Lower leg skin (tissue), 4 donors: ENCODE data around the gene SENP3. TPM values are rescaled to one million over a fixed set of nuclear protein-coding genes. Genes with fewer than 3 reads are reported as not detected.

ENCODE experiments used
- DNase-seq, 2 donors: peaks; one replicate each; pipeline ENCODE4 v3.0.0-alpha.2; 2019; ENCODE audit warnings: low spot score in 2 of 2
- H3K4me3 ChIP-seq: fragments of 200-600 bp; sonication (generic); 2 replicates; pipeline ENCODE4 v1.5.1; 2017; ENCODE audit warnings: mild to moderate bottlenecking, low read depth; ENCODE audit not compliant: poor library complexity, severe bottlenecking
- POLR2A ChIP-seq, 2 donors: fragments of 450-650 bp; IDR thresholded peaks; one replicate each; pipeline ENCODE4 v1.6.1; 2016 to 2017; ENCODE audit warnings: antibody characterized with exemption in 2 of 2, mild to moderate bottlenecking in 1 of 2, moderate library complexity in 1 of 2
- WGBS, 2 donors: methylation state at CpG; one replicate each; pipeline ENCODE4 v1.1.5; 2018; 5-methylcytosine and 5-hydroxymethylcytosine counted together
- intact Hi-C: fragments of 100-400 bp; cut with DNase I; formaldehyde crosslinking; loops from one replicate; pipeline ENCODE4 v1.15.0; 2023; ENCODE audit warnings: low total_unique reads
- total RNA-seq, 4 donors: library from RNA; depleted of rRNA; stranded (reverse); fragments of >200 nt; gene quantifications; one replicate each; pipeline ENCODE4 v1.1.0, GENCODE V29; 2016
- TF ChIP-seq, protein P1 (sequence below), 3 donors: fragments of 450-650 bp; IDR thresholded peaks; one replicate each; pipeline ENCODE4 v1.5.1; 2016; ENCODE audit warnings: antibody characterized with exemption in 3 of 3, mild to moderate bottlenecking in 3 of 3, moderate library complexity in 2 of 3

The SENP3 gene
- total RNA-seq, 4 donors from 2014 or later: 39.5 to 53.0 (median 48.7) TPM

DNA sequence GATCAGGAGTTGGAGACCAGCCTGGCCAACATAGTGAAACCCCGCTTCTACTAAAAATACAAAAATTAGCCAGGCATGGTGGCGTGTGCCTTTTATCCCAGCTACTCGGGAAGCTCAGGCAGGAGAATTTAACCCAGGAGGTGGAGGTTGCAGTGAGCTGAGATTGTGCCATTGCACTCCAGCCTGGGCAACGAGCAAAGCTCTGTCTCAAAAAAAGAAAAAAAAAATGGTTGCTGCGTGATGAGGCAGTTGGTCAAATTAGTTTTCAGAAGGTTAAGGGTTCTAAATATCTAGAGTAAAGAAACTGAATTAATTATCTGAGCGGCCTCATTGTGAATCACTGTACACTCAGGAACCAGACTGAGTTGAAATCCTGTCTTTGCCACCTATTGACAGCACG lies 14.2 kb downstream of the SENP3 start:
- H3K4me3 ChIP-seq: no peak overlapping the region
- DNase-seq: no peak
- WGBS, 2 donors: 75 to 79% methylated on average over 7 of the region's 7 CpGs
- TF ChIP-seq, protein P1, sequence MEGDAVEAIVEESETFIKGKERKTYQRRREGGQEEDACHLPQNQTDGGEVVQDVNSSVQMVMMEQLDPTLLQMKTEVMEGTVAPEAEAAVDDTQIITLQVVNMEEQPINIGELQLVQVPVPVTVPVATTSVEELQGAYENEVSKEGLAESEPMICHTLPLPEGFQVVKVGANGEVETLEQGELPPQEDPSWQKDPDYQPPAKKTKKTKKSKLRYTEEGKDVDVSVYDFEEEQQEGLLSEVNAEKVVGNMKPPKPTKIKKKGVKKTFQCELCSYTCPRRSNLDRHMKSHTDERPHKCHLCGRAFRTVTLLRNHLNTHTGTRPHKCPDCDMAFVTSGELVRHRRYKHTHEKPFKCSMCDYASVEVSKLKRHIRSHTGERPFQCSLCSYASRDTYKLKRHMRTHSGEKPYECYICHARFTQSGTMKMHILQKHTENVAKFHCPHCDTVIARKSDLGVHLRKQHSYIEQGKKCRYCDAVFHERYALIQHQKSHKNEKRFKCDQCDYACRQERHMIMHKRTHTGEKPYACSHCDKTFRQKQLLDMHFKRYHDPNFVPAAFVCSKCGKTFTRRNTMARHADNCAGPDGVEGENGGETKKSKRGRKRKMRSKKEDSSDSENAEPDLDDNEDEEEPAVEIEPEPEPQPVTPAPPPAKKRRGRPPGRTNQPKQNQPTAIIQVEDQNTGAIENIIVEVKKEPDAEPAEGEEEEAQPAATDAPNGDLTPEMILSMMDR (IDR thresholded peaks at IDR 0.05): no peak
- TF ChIP-seq POLR2A (IDR thresholded peaks at IDR 0.05): no peak
- intact Hi-C loops: no loop called here

DNA sequence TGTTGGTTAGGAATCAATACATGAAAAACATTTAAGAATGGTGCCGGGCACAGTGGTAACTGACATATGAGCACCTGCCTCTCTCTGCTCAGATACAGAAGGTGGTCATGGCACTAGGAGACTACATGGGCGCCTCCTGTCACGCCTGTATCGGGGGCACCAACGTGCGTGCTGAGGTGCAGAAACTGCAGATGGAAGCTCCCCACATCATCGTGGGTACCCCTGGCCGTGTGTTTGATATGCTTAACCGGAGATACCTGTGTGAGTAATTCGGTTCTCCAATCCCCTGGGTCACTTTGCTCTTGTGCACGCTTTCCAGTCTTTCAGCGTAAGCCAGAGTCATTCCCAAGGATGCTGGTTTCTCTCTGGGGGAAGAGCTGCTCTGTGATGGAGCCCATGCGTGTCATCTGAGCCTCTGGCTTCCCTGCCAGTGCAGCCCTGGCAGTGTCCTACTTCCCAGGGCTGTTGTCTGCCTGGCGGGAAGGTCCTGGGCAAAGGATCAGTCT lies 14.8 kb downstream of the SENP3 start:
- no peak overlapping the region for H3K4me3 ChIP-seq
- no peak for DNase-seq
- WGBS, 2 donors: 84 to 86% methylated on average over 14 of the region's 14 CpGs
- intact Hi-C loops: no loop called here
- TF ChIP-seq, protein P1 (IDR thresholded peaks at IDR 0.05): no peak
- TF ChIP-seq POLR2A (IDR thresholded peaks at IDR 0.05): no peak

DNA sequence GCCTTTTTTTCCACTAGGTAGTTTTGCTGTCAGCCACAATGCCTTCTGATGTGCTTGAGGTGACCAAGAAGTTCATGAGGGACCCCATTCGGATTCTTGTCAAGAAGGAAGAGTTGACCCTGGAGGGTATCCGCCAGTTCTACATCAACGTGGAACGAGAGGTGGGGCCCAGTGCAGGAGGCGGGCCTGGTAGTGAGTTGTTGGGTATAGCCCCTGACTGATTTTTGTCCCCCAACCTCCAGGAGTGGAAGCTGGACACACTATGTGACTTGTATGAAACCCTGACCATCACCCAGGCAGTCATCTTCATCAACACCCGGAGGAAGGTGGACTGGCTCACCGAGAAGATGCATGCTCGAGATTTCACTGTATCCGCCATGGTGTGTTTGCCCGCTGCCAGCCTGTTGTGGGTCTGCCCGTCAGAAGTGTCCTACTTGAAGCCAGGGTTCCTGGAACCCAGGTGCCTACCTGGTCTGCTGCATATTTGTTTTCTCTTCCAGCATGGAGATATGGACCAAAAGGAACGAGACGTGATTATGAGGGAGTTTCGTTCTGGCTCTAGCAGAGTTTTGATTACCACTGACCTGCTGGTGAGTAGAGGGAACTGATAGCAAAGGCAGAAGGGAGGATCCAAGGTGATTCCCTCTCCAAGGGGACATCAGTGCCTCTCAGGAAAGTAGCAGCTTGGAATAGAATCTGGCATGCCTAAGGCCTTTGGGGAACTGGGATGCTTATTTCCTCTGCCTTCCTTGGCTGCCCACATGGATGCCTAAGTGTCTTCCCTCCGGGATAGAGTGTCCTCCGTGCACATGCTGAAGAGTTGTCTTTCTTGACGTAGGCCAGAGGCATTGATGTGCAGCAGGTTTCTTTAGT lies 15.8 kb downstream of the SENP3 start:
- WGBS, 2 donors: 74 to 78% methylated on average over 17 of the region's 17 CpGs
- TF ChIP-seq POLR2A (IDR thresholded peaks at IDR 0.05): no peak
- TF ChIP-seq, protein P1 (IDR thresholded peaks at IDR 0.05): no peak
- intact Hi-C loops: no loop called here
- H3K4me3 ChIP-seq: no peak overlapping the region
- DNase-seq: no peak

DNA sequence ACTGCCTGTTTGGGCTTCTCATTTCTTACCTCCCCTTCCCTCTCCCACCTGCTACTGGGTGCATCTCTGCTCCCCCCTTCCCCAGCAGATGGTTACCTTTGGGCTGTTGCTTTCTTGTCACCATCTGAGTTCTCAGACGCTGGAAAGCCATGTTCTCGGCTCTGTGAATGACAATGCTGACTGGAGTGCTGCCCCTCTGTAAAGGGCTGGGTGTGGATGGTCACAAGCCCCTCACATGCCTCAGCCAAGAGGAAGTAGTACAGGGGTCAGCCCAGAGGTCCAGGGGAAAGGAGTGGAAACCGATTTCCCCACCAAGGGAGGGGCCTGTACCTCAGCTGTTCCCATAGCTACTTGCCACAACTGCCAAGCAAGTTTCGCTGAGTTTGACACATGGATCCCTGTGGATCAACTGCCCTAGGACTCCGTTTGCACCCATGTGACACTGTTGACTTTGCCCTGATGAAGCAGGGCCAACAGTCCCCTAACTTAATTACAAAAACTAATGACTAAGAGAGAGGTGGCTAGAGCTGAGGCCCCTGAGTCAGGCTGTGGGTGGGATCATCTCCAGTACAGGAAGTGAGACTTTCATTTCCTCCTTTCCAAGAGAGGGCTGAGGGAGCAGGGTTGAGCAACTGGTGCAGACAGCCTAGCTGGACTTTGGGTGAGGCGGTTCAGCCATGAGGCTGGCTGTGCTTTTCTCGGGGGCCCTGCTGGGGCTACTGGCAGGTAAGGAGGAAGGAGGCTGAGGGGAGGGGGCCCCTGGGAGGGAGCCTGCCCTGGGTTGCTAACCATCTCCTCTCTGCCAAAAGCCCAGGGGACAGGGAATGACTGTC lies 17.5 kb downstream of the SENP3 start, which contains the start of gene CD68:
Gene CD68, plus strand, starts transcription at position 638 of the 833 bp plus-strand sequence. Its CDS starts 40 bp downstream, at position 678.
- intact Hi-C loops: no loop called here
- no peak within 1 kb of the TSS for H3K4me3 ChIP-seq

More for the DNA sequence above, 17.5 kb downstream of the SENP3 start, which contains the start of gene CD68:
- 9 to 12% methylated on average over 7 of the region's 7 CpGs for WGBS, 2 donors
- DNase-seq: peak; percentile 89 to 95
- TF ChIP-seq POLR2A (IDR thresholded peaks at IDR 0.05): peak in 1 of 2 donors; percentile 46
- TF ChIP-seq, protein P1 (IDR thresholded peaks at IDR 0.05): no peak
